K562 (cell line): ENCODE measurements around the gene TGFBR3L. TPM values are rescaled to one million over a fixed set of nuclear protein-coding genes. Genes with fewer than 3 reads are reported as not detected.
A peak's percentile ranks its signal among the peaks of the same experiment; 100 is the strongest.

Experiments used
- ATAC-seq: fragments of 200-7000 bp; cut with Tn5 transposase; 3 replicates; pipeline ENCODE4 v1.9.1; 2020; ENCODE audit warnings: moderate library complexity
- BruUV-seq: library from RNA; stranded (reverse); fragments of 400-500 nt; replicated peaks from 2 replicates; lab custom pipeline; 2021; lab: Mats Ljungman, UMichigan
- CTCF ChIA-PET: fragments of 300-600 bp; formaldehyde crosslinking; extraction: SDS; loops from one replicate; lab custom pipeline; 2021; ENCODE audit warnings: low intra/inter-chr PET ratio; lab: Yijun Ruan, JAX
- POLR2A ChIA-PET: fragments of 300-600, 350-650 bp; sonication (Branson Sonifier 250); formaldehyde crosslinking; extraction: SDS; loops from one replicate; lab custom pipeline; 2021; ENCODE audit warnings: antibody characterized with exemption, inconsistent platforms; lab: Yijun Ruan, JAX
- DNase-seq, 4 experiments: peaks; one replicate each; pipeline versions ENCODE4 v3.0.0 to v3.0.0-alpha.2; 2011 to 2018; ENCODE audit warnings: low spot score in 3 of 4, mixed read lengths in 3 of 4; ENCODE audit errors: extremely low read depth in 1 of 4
- FAIRE-seq: peaks from 2 replicates; lab custom pipeline; 2011; peaks lifted over from hg19 to GRCh38; lab: Jason Lieb, UNC
- H2AFZ ChIP-seq: 2 replicates; pipeline ENCODE4 v1.6.0; 2011; ENCODE audit warnings: low read depth, low read length, control low read depth, inconsistent platforms
- H3K27ac ChIP-seq: fragments of 200-600 bp; 3 replicates; pipeline ENCODE4 v1.8.0; 2011; ENCODE audit warnings: low read depth, mild to moderate bottlenecking, control low read depth, inconsistent platforms, low read length, moderate library complexity, mixed read lengths; ENCODE audit errors: extremely low read depth
- H3K27me3 ChIP-seq, 2 experiments: fragments of 300-600 bp in 1 of 2; 2 replicates in 1 of 2; 3 replicates in 1 of 2; pipeline versions ENCODE4 v1.6.0 to v1.8.0; 2011; ENCODE audit warnings: inconsistent platforms in 2 of 2, low read length in 2 of 2, mild to moderate bottlenecking in 1 of 2, mixed read lengths in 1 of 2, moderate library complexity in 1 of 2; ENCODE audit not compliant: control insufficient read depth in 2 of 2, insufficient read depth in 2 of 2
- H3K36me3 ChIP-seq: fragments of 300-600 bp; 3 replicates; pipeline ENCODE4 v1.8.0; 2011; ENCODE audit warnings: mild to moderate bottlenecking, low read length, inconsistent platforms; ENCODE audit not compliant: control insufficient read depth, insufficient read depth
- H3K4me1 ChIP-seq, 2 experiments: fragments of 200-600 bp in 1 of 2; replicated peaks in 1 of 2; 2 replicates in 1 of 2; 3 replicates in 1 of 2; pipeline versions ENCODE4 v1.5.1 to v1.8.0; 2011; ENCODE audit warnings: inconsistent platforms in 2 of 2, low read length in 2 of 2, mild to moderate bottlenecking in 1 of 2, mixed read lengths in 1 of 2, moderate library complexity in 1 of 2; ENCODE audit not compliant: control insufficient read depth in 2 of 2, insufficient read depth in 2 of 2
- H3K4me2 ChIP-seq: 2 replicates; pipeline ENCODE4 v1.6.1; 2011; ENCODE audit warnings: low read length, control low read depth, inconsistent platforms, mixed read lengths; ENCODE audit not compliant: insufficient read depth
- H3K4me3 ChIP-seq: fragments of 200-600 bp; sonication (generic), shearing (Covaris generic); 2 replicates; pipeline ENCODE4 v1.5.1; 2016; ENCODE audit warnings: control low read depth, inconsistent platforms
- H3K79me2 ChIP-seq: fragments of 200-600 bp; 3 replicates; pipeline ENCODE4 v1.8.0; 2011; ENCODE audit warnings: low read length, inconsistent platforms; ENCODE audit not compliant: control insufficient read depth, insufficient read depth
- H3K9ac ChIP-seq, 2 experiments: 2 replicates each; pipeline versions ENCODE4 v1.6.0 to v1.6.1; 2011; ENCODE audit warnings: low read depth in 2 of 2, low read length in 2 of 2, control low read depth in 1 of 2, inconsistent platforms in 1 of 2, mild to moderate bottlenecking in 1 of 2, mixed read lengths in 1 of 2; ENCODE audit not compliant: insufficient read depth in 1 of 2
- H3K9me1 ChIP-seq: one replicate; pipeline ENCODE4 v1.6.0; 2011; ENCODE audit warnings: inconsistent platforms, mild to moderate bottlenecking, low read length, moderate library complexity; ENCODE audit not compliant: control insufficient read depth, insufficient read depth
- H3K9me3 ChIP-seq: replicated peaks from 2 replicates; pipeline ENCODE4 v1.5.1; 2011; ENCODE audit warnings: low read depth, low read length, inconsistent platforms; ENCODE audit not compliant: control insufficient read depth, insufficient read depth
- H4K20me1 ChIP-seq: replicated peaks from 2 replicates; pipeline ENCODE4 v1.6.1; 2011; ENCODE audit warnings: low read length, inconsistent platforms, mixed read lengths; ENCODE audit not compliant: control insufficient read depth, insufficient read depth
- KDM2B ChIP-seq: fragments of 250-450 bp; sonication (Bioruptor Pico); IDR thresholded peaks from 2 replicates; pipeline ENCODE4 v1.8.0; 2021; ENCODE audit warnings: mild to moderate bottlenecking, moderate library complexity
- POLR2G ChIP-seq: fragments of 200-400 bp; formaldehyde crosslinking; IDR thresholded peaks from 2 replicates; pipeline ENCODE4 v1.6.1; 2017; ENCODE audit warnings: low read depth, mild to moderate bottlenecking, antibody characterized with exemption, low read length, moderate library complexity
- ZBTB33 ChIP-seq: sonication (generic); formaldehyde crosslinking; IDR thresholded peaks from 2 replicates; pipeline ENCODE4 v1.8.1; 2023; ENCODE audit warnings: mild to moderate bottlenecking, missing genetic modification reagents
- ZNF639 ChIP-seq, 2 experiments: fragments of 200-800 bp in 1 of 2; sonication (Bioruptor generic) in 1 of 2; sonication (generic) in 1 of 2; formaldehyde crosslinking in 1 of 2; IDR thresholded peaks in 1 of 2; conservative IDR thresholded peaks in 1 of 2; 2 replicates each; pipeline versions ENCODE4 v1.5.0 to v1.6.1; 2016 to 2020; ENCODE audit warnings: missing compliant biosample characterization in 1 of 2, missing genetic modification characterization in 1 of 2, missing genetic modification reagents in 1 of 2
- WGBS: fragments of 100-300 bp; shearing (Covaris generic); methylation state at CpG from one replicate; pipeline ENCODE4 v1.1.6; 2016; ENCODE audit warnings: low coverage, mixed read lengths; ENCODE audit not compliant: insufficient coverage; ENCODE audit errors: missing lambda C conversion rate; 5-methylcytosine and 5-hydroxymethylcytosine counted together
- in situ Hi-C: fragments of 300-500 bp; cut with MboI; formaldehyde crosslinking; loops from 4 replicates; pipeline ENCODE4 v1.15.0; 2018; ENCODE audit warnings: inconsistent platforms, mixed read lengths
- intact Hi-C: fragments of 100-400 bp; cut with micrococcal nuclease; formaldehyde crosslinking; loops from 2 replicates; pipeline ENCODE4 v1.14.2; 2022
- polyA plus RNA-seq, 8 experiments: library from polyadenylated mRNA; depleted of rRNA in 4 of 8; stranded (reverse) in 5 of 8; unstranded in 3 of 8; fragments of >200 nt; fragmentation: Nextera tagmentation in 2 of 8; fragmentation: Illumina TruSeq in 1 of 8; extraction: Ambion mirVana in 2 of 8; extraction: Trizol in 1 of 8; gene quantifications; 2 replicates each; pipeline versions ENCODE4 v1.2.1 to v1.2.3, GENCODE V29; 2011 to 2014; ENCODE audit warnings: inconsistent platforms in 1 of 8, missing spikeins in 1 of 8
- total RNA-seq, 7 experiments: library from RNA; depleted of rRNA in 6 of 7; stranded (reverse); fragments of >200 nt in 6 of 7; fragmentation: Illumina TruSeq in 2 of 7; extraction: Trizol in 2 of 7; gene quantifications; 2 replicates each; pipeline versions ENCODE4 v1.2.1 to v1.2.3, GENCODE V29; 2011 to 2021; ENCODE audit warnings: low replicate concordance in 1 of 7

The TGFBR3L gene
- total and polyA plus RNA-seq, 9 of the 15 experiments (the other 6 are each of a cell fraction or from before 2014, with no cell fraction given): not detected

DNA sequence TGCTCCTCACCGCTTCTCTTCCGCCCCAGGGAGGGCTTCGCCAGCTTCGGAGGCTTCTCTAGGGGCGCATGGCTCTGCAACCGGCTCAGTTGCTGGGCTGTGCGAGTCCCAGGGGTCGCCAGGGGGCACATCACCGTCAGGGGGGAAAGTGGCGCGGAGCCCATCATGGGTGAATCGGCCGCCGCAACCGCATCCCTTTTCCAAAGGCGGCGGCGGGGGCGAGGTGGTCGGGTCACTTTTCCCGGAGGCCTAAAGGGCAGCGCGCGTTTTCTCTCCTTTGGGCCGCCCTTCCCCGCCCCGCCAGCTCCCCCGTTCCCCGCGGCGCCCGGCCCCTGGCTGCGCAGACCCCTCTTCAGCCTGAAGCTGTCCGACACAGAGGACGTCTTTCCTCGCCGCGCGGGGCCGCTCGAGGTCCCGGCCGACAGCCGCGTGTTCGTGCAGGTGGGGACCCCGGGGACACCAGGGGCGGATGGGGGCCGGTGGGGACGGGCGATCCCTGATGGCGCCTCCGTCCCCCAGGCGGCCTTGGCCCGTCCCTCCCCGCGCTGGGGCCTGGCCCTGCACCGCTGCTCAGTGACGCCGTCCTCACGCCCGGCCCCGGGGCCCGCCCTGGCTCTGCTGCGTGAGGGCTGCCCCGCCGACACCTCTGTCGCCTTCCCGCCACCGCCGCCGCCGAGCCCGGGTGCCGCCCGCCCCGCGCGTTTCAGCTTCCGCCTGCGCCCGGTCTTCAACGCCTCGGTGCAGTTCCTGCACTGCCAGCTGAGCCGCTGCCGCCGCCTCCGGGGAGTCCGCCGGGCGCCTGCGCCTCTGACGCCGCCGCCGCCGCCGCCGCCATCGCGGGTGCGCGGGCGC lies 1.7 kb downstream of the TGFBR3L start:
- H3K27ac ChIP-seq: no peak overlapping the region
- H3K9me3 ChIP-seq: no peaks in the 10 kb centered on the region
- H2AFZ ChIP-seq: no peak overlapping the region
- FAIRE-seq (no peak), DNase-seq (no peak), ATAC-seq (no peak)
- no peaks in the 10 kb centered on the region for H3K9me1 ChIP-seq
- peaks cover 20% of the 10 kb centered on the region; the same call in 1 of the 3 replicates for H3K36me3 ChIP-seq
- H3K4me3 ChIP-seq: no peak overlapping the region
- no peaks in the 10 kb centered on the region for H3K27me3 ChIP-seq
- no TSS peak for BruUV-seq
- TF ChIP-seq ZBTB33 (peak; percentile 79), POLR2G (peak; percentile 57), ZNF639 (CRISPR knock-in tag; conservative IDR thresholded peaks at IDR 0.05 in 1 of 2, IDR thresholded peaks at IDR 0.05 in 1 of 2) (no peak), KDM2B (CRISPR knock-in tag) (no peak)
- ChIA-PET POLR2A (interaction anchor here (0.6 to 1.7 kb wide), 2 partner anchors 13 to 88 kb away, joined by 3 to 5 read pairs; partner anchors contain the start of gene MAP2K7), CTCF (no interaction called here)
- H3K9ac ChIP-seq: no peak overlapping the region
- 84% methylated on average over 11 of the region's 104 CpGs for WGBS
- in situ Hi-C loops: no loop called here
- H3K79me2 ChIP-seq: peaks cover 14% of the 10 kb centered on the region
- intact Hi-C loops: no loop called here
- H3K4me1 ChIP-seq: peaks cover 9 to 70% of the 10 kb centered on the region in 2 experiments
- H3K4me2 ChIP-seq: no peak overlapping the region
- peaks cover 5% of the 10 kb centered on the region; the same call in 1 of the 2 replicates for H4K20me1 ChIP-seq
